ENCODE data around the gene LRBA.

Gene LRBA

DNA sequence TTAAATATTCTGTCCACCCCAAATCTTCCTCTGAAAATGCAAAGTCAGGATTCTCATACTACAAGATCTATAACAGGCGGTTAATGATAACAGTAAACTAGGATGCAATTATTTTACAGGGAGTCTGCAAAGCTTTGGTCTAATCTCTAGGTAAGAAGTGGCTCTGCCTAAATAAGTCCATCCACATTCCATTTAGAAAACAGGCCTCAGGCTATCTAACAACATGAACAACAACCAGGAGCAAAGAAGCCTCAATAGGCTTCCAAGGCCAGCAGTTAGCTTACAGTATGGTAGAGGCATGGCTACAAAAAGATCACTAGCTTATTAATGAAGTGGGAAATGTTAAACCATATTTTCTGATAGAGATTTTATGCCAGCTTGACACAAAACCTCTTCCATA lies 426.8 kb downstream of the LRBA start:
- Mint-ChIP-seq H3K36me3 (ENCODE audit: low read depth) (peaks cover 7% of the 10 kb centered on the region), H3K4me1 (ENCODE audit: low read depth) (no peaks in the 10 kb centered on the region), H3K27me3 (ENCODE audit: low read depth) (no peaks in the 10 kb centered on the region), H3K9me3 (no peaks in the 10 kb centered on the region), H3K4me3 (no peak overlapping the region), H3K27ac (no peak overlapping the region)

DNA sequence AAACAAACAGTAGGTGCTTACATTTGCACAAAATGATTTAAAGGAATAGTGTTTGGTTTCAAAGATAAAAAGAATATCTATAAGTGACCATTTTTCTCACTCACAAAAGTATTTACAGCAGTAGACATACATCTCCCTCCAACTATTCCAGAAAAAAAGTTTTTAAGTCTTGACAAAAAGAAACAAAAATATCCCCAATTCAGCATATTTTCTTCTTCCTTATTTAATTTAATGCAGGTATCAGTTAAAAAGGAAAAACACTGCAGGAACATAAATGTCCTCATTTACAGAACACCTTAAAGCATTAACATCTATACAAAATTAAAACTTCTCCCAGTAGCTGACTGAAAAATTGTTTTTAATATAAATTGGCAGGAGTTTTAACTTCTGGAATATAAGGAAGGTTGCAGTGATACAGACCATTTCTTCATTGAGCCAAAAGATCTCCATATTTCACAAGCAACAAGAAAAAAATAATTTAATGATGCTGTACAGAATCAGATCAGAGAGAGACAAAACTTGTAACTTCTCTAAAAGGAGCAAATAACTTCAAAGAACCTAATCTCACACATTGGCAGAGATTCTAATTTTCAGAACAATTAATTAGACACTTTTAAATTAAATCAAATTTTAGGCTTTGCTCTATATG lies 428.8 kb downstream of the LRBA start:
- peaks cover 15% of the 10 kb centered on the region for H3K36me3 Mint-ChIP-seq (ENCODE audit: low read depth)
- no peak overlapping the region for H3K27ac Mint-ChIP-seq
- H3K27me3 Mint-ChIP-seq (ENCODE audit: low read depth) = no peaks in the 10 kb centered on the region
- H3K4me3 Mint-ChIP-seq = no peak overlapping the region
- H3K9me3 Mint-ChIP-seq = no peaks in the 10 kb centered on the region
- no peaks in the 10 kb centered on the region for H3K4me1 Mint-ChIP-seq (ENCODE audit: low read depth)

DNA sequence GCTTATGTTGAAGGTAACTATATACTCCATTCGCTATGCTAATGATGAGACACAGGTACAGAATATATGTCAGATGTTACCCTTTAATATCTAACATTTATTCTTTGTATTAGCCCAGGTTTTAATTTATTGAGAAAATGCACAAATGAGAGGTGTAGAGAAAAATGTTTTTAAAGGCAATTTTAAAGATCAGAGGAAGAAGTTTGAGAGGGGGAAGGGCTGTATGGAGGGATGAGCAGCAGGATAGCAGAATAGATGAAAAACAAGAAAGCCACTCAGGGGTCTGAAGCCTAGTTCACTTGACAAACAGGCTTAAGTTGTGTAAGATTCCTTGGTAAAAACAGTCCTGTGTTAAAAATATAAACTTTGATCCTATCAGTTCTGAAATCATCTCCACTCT lies 429.5 kb downstream of the LRBA start:
- no peaks in the 10 kb centered on the region for H3K27me3 Mint-ChIP-seq (ENCODE audit: low read depth)
- peaks cover 15% of the 10 kb centered on the region for H3K36me3 Mint-ChIP-seq (ENCODE audit: low read depth)
- H3K4me3 Mint-ChIP-seq = no peak overlapping the region
- no peaks in the 10 kb centered on the region for H3K4me1 Mint-ChIP-seq (ENCODE audit: low read depth)
- H3K9me3 Mint-ChIP-seq = no peaks in the 10 kb centered on the region
- no peak overlapping the region for H3K27ac Mint-ChIP-seq

DNA sequence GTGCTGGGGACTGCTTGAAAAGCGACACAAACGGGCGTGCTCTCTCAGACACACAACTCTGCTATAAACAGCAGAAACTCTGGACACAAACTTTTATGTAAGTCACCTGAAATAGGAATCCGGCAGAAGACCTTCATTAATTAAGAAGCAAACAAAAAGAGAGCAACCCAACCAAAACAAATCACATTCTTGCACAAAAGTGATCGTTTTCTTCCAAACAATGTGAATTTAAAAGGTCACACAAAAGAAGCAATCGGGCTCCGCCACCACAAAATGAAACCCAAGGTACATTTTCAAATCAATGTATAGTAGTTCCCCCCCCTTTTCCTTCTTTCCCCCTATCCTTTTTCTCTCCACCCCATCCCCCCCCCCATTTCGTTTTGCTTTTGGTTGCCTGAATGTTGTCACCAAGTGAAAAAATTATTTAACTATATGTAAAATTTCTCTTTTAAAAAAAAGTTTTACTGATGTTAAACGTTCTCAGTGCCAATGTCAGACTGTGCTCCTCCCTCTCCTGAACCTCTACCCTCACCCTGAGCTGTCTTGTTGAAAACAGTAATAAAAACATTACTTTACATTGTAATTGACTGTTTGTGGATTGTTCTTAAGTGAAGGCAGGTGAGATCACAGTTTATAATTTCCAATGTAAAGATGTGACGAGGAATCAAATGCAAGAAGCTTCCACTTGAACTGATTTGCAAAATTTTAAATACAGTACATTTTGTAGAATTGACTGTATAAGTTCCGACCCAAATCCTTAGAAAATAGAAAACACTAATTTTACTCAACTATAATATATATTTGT lies 430.8 kb downstream of the LRBA start:
- no peaks in the 10 kb centered on the region for H3K4me1 Mint-ChIP-seq (ENCODE audit: low read depth)

DNA sequence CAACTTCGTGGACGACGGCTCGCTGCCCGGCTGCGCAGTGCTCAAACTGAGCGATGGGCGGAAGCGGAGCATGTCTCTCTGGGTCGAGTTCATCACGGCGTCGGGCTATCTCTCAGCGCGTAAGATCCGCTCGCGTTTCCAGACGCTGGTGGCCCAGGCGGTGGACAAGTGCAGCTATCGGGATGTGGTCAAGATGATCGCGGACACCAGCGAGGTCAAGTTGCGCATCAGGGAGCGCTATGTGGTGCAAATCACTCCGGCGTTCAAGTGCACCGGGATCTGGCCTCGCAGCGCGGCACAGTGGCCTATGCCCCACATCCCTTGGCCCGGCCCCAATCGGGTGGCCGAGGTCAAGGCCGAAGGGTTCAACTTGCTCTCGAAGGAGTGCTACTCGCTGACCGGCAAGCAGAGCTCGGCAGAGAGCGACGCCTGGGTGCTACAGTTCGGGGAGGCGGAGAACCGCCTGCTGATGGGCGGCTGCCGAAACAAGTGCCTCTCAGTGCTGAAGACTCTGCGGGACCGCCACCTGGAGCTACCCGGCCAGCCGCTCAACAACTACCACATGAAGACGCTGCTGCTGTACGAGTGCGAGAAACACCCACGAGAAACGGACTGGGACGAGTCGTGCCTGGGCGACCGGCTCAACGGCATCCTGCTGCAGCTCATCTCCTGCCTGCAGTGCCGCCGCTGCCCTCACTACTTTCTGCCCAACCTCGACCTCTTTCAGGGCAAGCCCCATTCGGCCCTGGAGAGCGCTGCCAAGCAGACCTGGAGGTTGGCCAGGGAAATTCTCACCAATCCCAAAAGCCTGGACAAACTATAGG lies 431.6 kb downstream of the LRBA start:
- Mint-ChIP-seq H3K4me3 (no peak overlapping the region), H3K9me3 (no peaks in the 10 kb centered on the region), H3K27me3 (ENCODE audit: low read depth) (no peaks in the 10 kb centered on the region), H3K27ac (no peak overlapping the region), H3K4me1 (ENCODE audit: low read depth) (no peaks in the 10 kb centered on the region), H3K36me3 (ENCODE audit: low read depth) (peaks cover 15% of the 10 kb centered on the region)

More for the DNA sequence above, 430.8 kb downstream of the LRBA start:
- H3K27ac Mint-ChIP-seq = no peak overlapping the region
- no peaks in the 10 kb centered on the region for H3K9me3 Mint-ChIP-seq
- H3K27me3 Mint-ChIP-seq (ENCODE audit: low read depth) = no peaks in the 10 kb centered on the region
- peaks cover 15% of the 10 kb centered on the region for H3K36me3 Mint-ChIP-seq (ENCODE audit: low read depth)
- H3K4me3 Mint-ChIP-seq = no peak overlapping the region

DNA sequence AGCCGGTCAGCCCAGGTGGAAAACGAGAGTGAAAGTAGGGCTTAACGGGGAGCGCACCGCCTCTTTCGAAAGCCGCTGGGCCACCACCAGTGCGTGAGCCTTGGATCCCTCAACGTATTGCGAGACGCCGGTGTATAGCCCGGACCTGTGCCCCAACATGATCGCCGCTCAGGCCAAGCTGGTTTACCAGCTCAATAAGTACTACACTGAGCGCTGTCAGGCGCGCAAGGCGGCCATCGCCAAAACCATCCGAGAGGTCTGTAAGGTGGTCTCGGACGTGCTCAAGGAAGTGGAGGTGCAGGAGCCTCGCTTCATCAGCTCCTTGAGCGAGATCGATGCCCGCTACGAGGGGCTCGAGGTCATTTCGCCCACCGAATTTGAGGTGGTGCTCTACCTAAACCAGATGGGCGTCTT lies 432.2 kb downstream of the LRBA start:
- H3K4me3 Mint-ChIP-seq = no peak overlapping the region
- H3K9me3 Mint-ChIP-seq = no peaks in the 10 kb centered on the region
- no peaks in the 10 kb centered on the region for H3K4me1 Mint-ChIP-seq (ENCODE audit: low read depth)
- no peaks in the 10 kb centered on the region for H3K27me3 Mint-ChIP-seq (ENCODE audit: low read depth)
- H3K36me3 Mint-ChIP-seq (ENCODE audit: low read depth) = peaks cover 15% of the 10 kb centered on the region
- no peak overlapping the region for H3K27ac Mint-ChIP-seq

DNA sequence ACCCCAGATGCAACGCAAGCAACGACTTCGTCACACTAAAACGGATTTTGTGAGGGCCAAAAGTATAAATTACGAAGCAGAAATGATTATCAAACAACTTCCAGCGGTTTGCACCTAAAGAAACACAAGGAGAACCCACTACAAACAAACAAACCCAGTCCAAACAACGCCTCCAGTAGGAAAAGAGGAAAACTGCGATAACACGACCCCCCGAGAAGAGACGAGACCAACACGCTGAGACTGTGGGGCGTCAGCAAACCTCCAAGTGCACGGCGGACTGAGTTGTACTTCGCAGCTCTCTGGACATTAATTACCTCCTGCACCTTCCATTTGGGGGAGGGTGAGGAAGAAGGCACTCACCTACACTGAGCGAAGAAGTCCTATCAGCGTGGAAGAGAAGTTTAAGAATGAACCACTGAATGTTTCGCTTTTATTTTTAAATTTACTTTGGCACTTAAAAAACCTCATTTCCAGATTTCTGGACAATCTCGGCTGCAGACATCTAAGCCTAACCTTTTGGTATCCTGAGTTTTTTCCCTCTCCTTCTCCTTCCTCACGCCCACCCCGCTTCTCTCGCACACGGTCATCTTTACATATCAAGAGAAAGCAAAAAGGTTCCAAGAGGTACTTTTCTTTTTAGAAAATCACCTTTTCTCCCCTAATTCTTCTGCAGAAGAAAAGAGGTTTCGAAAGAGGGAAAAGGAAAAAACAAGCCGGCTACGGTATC lies 432.8 kb downstream of the LRBA start, which contains the start of gene MAB21L2:
Gene MAB21L2, plus strand, starts transcription at position 6 of the 727 bp plus-strand sequence. CDS start 879 bp downstream, outside the sequence.
- Mint-ChIP-seq H3K4me1 (ENCODE audit: low read depth) (no peaks in the 10 kb centered on the region), H3K4me3 (no peak within 1 kb of the TSS), H3K36me3 (ENCODE audit: low read depth) (peaks cover 15% of the 10 kb centered on the region), H3K27me3 (ENCODE audit: low read depth) (no peaks in the 10 kb centered on the region), H3K9me3 (no peaks in the 10 kb centered on the region), H3K27ac (no peak within 1 kb of the TSS)

DNA sequence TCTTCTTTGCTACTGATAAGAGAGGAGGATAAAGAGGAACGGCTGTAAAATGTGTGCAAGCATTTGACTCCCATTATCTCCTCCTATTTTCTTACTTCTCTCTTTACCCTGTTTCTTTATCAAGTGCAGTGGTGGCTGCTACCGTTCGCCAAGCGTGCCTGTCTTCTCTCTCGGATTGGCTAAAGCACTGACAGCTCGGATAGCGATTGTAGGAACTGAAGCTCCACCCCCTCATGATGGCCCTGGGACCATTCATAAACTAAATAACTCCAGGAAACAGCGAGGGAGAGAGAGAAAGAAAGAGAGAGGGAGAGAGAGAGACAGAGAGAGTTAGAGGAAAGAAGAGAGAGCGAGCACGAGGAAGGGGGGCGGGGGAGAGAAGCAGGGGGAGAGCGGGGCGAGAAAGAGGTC lies 433.4 kb downstream of the LRBA start:
- H3K9me3 Mint-ChIP-seq = no peaks in the 10 kb centered on the region
- H3K27me3 Mint-ChIP-seq (ENCODE audit: low read depth) = no peaks in the 10 kb centered on the region
- no peaks in the 10 kb centered on the region for H3K4me1 Mint-ChIP-seq (ENCODE audit: low read depth)
- no peak overlapping the region for H3K4me3 Mint-ChIP-seq
- no peak overlapping the region for H3K27ac Mint-ChIP-seq
- peaks cover 15% of the 10 kb centered on the region for H3K36me3 Mint-ChIP-seq (ENCODE audit: low read depth)

DNA sequence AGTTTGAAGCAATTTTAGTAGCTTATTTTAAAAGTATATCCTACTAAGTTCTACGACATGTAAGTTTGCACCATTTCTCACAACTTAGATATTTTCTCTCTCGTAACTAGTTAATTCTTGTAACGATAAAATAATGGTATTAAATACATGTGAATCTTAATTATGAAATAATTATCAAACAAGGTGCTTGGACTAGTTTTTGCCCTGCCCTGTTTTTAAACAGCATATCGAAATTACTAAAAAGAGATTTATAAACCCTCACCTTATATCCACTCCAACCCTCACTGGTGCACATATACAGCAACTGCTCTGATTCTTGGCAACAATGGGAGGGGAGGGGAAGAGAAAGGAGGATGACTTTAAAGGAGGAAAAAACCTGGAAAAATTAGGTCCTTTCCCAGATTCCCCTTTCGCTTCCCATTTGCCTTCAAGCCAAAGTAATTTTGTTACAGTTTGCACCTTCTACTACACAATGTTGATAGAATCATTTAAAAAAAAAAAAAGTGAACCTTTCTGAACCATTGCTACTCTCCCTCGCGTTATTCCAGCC lies 434.0 kb downstream of the LRBA start:
- Mint-ChIP-seq H3K27ac (no peak overlapping the region), H3K4me1 (ENCODE audit: low read depth) (no peaks in the 10 kb centered on the region), H3K27me3 (ENCODE audit: low read depth) (no peaks in the 10 kb centered on the region), H3K36me3 (ENCODE audit: low read depth) (peaks cover 15% of the 10 kb centered on the region), H3K9me3 (no peaks in the 10 kb centered on the region), H3K4me3 (no peak overlapping the region)

DNA sequence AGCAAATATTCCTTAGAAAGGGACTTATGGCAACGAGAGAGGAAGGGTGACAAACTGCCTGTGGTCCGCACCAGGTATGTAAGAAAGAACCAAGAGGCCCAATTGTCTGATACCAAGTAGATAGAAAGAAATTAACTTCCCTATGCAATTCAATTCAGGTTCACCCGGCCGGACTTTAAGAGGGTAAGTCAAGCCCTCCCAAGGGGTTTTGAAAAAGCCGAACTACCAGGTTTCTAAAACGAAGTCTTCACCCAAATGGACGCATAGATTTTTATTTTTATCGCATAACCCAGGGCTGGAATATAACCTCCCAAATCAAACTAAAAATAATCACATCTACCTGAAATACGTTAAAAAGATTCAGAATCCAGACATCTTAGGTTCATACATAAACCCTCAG lies 434.8 kb downstream of the LRBA start:
- no peaks in the 10 kb centered on the region for H3K4me1 Mint-ChIP-seq (ENCODE audit: low read depth)
- H3K4me3 Mint-ChIP-seq = no peak overlapping the region
- H3K27ac Mint-ChIP-seq = no peak overlapping the region
- H3K9me3 Mint-ChIP-seq = no peaks in the 10 kb centered on the region
- peaks cover 15% of the 10 kb centered on the region for H3K36me3 Mint-ChIP-seq (ENCODE audit: low read depth)
- H3K27me3 Mint-ChIP-seq (ENCODE audit: low read depth) = no peaks in the 10 kb centered on the region

DNA sequence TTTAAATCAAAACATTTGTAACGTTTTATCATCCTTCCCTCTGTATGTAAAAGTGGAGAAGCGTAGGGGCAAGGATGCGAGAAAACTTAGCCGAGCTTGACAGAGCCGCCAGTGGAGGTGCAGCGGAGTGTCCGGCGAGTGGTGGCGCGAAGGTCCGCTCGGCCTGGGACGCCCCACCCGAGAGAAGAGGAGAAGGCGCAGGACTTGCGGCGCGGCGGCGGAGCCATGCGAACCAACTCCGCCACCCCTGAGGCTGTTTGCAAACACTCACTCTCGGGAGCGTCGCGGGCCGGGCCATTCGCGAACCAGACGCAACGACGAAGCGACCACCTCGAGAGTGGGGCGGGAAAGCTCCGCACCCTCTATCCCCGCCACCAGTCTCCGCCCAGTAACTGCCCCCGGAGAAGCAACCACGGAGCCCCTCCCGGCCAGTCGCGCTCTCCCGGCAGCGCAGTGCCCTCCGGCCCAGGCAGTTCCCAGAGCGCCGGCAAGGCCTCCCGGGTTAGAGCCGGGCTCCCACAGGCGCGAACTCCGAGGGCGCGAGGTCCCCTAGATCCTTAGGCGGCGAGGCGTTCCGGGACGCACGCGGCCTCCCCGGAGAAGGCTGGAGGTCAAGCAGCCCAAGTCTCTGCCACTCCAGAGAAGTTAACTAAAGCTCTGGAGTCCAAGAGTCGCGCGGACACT lies 435.4 kb downstream of the LRBA start:
- Mint-ChIP-seq H3K27me3 (ENCODE audit: low read depth) (no peaks in the 10 kb centered on the region), H3K9me3 (no peaks in the 10 kb centered on the region), H3K4me1 (ENCODE audit: low read depth) (no peaks in the 10 kb centered on the region), H3K36me3 (ENCODE audit: low read depth) (peaks cover 15% of the 10 kb centered on the region), H3K4me3 (no peak overlapping the region), H3K27ac (no peak overlapping the region)

DNA sequence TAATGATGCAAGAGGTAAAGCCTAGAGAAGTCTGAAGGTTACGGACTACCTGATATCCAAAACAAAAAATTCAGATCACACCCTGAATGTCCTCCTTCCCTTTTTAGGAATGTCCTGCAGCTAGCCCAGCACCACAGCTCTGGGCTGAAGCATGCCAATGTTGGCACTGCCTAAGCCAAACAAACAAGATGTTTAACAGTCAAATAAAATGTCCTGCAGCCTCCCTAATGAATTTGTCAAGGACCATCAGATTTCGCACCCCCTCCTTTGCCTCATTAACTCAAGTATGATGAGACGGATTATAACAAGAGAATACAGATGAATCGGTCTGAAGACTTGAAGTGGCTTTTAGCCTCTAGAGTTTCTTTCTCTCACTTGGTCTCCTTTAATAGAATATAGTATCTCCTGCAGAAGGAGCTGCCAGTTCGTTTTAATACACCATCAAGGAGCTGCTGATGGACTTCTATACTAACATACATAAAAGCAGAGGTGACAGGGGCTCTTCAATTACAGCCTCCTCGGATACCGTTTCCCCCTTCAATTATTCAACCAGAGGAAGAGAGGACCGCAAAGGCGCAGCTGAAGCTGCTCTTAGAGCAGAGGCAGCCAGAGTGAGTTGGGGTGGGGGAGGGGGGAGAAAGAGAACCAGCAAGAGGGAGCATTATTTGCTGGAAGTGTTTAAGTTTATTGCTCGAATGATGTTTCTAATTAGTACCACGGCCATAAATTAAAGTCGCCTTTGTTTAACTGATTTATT lies 436.2 kb downstream of the LRBA start:
- Mint-ChIP-seq H3K27ac (no peak overlapping the region), H3K27me3 (ENCODE audit: low read depth) (no peaks in the 10 kb centered on the region), H3K4me3 (no peak overlapping the region), H3K36me3 (ENCODE audit: low read depth) (peaks cover 13% of the 10 kb centered on the region), H3K4me1 (ENCODE audit: low read depth) (no peaks in the 10 kb centered on the region), H3K9me3 (no peaks in the 10 kb centered on the region)

DNA sequence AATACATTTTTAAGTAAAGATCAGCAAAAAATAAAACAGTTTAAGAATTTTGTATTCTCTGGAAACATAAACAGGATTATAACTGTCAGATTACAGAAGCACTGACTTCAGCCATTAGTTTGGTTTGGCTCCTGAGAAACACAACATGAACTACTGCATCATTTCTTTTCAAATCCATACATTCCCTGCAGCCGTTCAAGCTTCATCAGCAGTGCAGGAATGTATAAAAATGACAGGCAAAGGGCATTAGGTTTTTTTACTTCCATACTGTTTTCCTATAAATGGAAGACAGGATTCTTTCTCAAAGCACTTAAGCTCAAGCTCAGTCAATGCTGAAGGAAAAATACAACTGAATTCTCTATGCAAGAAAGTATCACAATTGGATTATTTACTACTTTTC lies 437.3 kb downstream of the LRBA start:
- Mint-ChIP-seq H3K27ac (no peak overlapping the region), H3K4me3 (no peak overlapping the region), H3K27me3 (ENCODE audit: low read depth) (no peaks in the 10 kb centered on the region), H3K9me3 (no peaks in the 10 kb centered on the region), H3K36me3 (ENCODE audit: low read depth) (peaks cover 6% of the 10 kb centered on the region), H3K4me1 (ENCODE audit: low read depth) (no peaks in the 10 kb centered on the region)

Data from T-helper 1 cell treated with Interleukin-12 subunit alpha and Interleukin-12 subunit beta and Interleukin-4 antibody, amounts not matched to agents 30 μg/mL and 1 μg/mL, for 36 hours (primary cell).